SH-SY5Y (cell line): ENCODE measurements around the gene PCIF1.

Experiments used
- GATA2 ChIP-seq: IDR thresholded peaks from 2 replicates; pipeline ENCODE4 v1.6.1; 2011; ENCODE audit warnings: mild to moderate bottlenecking, low read depth, low read length
- GATA3 ChIP-seq: IDR thresholded peaks from 2 replicates; pipeline ENCODE4 v1.6.1; 2011; ENCODE audit warnings: low read depth, mild to moderate bottlenecking, low read length, moderate library complexity

Gene PCIF1

DNA sequence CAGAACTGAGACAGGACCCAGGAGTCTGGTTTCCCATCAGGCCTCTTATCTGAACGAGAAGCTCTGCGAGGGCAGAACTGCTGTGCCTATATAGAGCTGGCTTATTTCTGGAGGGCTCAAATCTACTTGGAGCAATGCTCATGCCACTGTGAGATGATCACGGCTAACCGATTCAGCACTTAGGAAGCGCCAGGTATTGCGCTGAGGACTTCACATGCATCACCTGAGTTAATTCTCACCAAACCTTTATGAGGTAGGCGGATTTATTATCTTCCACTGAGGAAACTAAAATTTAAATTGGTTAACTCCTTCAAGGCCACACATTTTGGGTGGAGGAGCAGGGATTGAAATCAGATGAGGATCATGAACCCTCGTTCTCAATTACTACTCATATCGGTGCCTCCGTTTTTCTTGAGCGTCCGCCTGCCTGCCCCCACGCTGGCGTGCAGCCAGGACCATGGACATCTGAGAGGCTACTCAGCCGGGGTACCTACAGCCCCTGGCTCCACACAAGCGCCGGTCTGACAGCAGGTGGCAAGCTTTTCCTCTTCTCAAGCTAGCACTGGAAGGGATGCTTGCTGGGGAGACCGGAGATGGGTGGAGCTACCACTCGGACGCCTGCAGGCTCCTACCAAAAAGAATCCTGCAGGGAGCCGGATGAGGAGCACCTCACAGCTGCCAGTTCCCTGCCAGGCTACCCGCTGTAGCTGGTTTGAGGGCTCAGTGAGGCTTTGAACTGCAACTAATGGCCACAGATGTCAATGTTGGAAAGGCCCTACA, 1.0 kb upstream of the PCIF1 start:
- TF ChIP-seq GATA2 (no peak), GATA3 (no peak)

DNA sequence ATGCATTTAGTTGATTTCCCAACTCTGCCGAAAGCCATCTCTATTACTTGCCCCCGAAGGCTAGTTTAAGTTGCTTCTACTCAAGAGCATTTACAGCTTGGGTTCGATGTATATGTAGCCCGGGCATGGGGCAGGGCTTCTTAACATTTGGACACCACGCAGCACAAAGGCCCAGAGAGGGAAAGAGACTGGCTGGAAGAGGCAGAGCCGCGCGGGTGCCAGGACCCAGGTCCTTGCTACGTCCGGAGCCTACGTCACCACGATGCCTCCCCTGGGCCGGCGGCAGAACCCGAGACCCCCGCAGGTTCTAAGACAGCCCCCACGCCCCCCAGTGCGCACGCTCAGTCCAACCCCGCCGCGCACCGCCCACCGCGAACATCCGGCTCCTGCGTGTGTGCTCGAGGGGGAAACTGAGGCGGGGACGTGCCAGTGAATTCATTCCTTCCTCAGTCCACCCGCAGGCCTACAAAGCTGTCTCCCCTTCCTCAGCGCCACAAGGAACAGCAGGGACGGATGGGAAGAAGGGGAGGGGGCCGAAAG, 367 bp upstream of the PCIF1 start:
- no peak for TF ChIP-seq GATA2
- TF ChIP-seq GATA3, result no peak

DNA sequence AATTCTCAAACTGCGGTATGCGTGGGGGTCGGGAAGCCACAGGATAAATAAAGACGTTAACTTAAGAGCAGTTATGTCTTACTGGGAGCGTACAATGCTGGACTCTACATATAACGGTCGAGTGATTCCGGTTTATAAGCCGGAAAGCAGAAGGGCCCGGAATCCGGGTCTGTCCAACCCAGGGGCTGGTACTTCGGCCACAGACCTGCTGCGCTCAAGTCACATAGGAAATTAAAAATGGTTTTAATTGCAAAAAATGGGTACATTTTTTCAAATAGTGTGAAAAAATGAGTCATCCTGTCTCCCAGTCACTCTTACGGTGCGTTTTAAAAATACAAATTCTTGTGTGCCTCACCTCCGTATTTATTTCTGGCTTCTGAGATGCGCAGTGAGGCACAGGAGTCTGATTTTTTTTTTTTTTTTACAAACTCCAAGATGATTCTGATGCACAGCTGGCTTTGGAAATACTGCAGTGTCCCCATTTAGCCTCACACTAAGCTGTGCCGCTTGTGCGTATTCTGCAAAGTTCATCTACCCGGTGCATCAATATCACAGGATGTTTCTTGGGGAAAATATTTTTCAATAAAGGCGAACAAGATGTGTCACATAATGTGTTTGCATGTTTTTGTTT, 1.0 kb downstream of the PCIF1 start:
- TF ChIP-seq GATA2 (no peak), GATA3 (no peak)

DNA sequence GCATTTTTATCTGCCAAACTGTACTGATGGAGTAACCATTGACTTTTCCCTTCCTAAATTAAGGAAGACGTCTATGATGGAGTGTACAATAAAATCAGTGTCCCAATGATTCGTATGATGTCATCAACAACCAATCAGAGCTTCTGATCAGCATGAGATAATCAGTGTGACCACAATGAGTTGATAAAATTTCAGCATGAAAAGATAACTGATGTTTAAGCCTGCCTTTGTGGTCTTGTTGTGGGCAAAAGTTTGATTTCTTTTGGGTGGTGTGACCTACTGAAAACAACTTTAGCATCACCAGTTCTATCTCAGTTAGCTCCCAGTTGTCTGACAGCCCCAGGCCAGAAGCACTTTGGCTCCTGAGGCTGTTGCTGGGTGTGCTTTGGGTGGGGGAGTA, 3.3 kb downstream of the PCIF1 start:
- no peak for TF ChIP-seq GATA3
- no peak for TF ChIP-seq GATA2

DNA sequence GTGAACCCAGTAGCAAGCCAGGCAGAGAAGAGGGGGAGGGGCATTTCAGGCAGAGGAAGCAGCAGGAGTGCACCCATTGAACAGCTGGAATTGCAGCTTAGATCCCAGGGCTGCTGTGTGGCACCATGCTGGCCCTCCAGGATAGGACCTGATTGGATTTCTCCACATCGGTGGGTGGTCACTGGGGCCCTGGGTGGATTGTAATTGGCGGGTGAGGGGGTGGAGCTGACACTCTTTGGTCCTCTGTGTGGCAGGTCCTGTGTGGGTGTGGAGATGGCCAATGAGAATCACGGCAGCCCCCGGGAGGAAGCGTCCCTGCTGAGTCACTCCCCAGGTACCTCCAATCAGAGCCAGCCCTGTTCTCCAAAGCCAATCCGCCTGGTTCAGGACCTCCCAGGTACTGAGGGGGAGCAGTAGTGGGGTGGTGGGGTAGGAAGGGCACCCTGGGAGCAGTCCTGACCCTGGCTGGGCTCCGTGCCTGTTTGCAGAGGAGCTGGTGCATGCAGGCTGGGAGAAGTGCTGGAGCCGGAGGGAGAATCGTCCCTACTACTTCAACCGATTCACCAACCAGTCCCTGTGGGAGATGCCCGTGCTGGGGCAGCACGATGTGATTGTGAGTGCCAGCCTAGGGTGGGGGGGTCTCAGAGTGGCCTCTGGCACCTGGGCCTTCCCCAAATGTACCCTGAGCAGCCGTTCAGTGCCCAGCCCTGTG, 4.4 kb downstream of the PCIF1 start:
- TF ChIP-seq GATA3, result no peak

DNA sequence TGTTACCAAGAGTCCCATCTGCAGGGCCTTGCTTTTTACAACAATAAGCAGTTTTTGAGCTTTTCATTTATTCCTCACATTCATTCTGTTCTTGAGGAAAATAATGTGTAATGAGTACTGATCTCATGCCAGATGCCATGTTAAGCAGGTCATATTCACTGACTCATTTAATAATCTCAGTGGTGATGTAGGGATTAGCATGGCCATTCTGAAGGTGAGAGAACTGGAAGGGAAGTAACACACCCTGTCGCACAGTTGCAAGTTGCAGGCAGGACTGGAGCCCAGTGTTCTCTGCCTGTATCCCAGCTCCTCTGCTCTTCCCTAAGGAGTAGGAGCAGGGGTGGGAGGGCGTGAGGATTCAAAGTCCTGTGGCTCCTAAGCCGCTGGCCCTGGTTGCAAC, 5.6 kb downstream of the PCIF1 start:
- TF ChIP-seq GATA2, result no peak
- no peak for TF ChIP-seq GATA3

DNA sequence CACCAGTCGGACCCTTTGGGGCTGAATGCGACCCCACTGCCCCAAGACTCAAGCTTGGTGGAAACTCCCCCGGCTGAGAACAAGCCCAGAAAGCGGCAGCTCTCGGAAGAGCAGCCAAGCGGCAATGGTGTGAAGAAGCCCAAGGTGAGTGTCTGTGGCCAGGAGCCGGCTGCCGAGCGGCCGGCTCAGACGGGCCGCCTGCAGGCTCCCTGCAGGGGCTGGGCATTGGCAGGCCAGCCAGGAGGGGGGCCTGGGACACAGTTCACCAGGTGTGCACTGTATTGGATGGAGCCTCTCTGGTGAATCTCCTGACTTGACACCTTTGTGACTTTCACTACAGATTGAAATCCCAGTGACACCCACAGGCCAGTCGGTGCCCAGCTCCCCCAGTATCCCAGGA, 6.0 kb downstream of the PCIF1 start:
- TF ChIP-seq GATA3 (no peak), GATA2 (no peak)

DNA sequence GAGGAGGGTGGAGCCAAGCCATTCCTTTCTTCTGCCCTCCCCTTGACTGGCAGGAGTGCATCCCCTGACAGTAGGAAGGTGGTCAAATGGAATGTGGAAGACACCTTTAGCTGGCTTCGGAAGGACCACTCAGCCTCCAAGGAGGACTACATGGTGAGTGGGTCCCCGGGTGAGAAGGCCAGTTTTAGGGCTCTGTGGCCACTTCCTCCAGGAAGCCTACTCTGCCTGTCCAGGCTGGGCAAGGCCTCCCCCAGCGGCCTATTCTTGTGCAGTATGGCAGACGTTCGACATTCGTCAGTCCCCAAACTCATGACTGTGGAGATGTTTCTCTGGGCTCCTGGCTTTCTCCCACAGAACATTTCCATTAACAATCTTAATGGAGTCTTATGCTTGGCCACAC, 9.1 kb downstream of the PCIF1 start:
- TF ChIP-seq GATA2 (no peak), GATA3 (no peak)

DNA sequence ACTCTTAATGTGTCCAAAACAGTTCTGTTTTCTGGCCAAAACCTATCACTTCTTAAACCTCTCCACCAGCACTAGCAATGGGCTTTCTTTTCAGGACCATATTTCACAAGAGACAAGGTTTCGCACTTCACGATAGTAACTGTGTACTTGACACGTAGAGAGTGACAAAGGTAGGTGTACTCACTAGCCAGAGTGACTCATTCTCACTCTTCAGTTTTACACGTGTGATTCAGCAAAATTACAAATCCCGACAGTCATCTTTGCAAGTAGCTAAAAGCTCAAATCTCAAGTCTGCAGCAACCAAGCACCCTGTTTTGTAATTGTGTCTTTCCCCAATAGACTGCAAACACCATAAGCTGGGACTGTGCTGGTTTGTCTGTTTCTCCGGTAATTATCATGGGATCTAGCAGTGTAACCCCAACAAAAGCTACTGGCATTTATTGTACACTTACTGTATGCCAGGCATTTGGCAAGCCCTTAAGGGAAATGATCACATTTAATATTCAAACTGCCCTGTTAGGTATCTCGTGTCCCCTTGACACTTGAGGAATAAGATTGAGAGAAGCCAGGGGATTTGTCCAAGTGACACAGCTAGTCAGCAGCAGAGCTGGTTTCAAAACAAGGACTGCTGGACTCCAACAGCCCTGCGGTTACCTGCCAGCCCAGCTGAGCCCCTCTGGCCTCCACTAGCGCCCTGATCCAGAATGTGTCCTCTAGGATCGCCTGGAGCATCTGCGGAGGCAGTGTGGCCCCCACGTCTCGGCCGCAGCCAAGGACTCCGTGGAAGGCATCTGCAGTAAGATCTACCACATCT, 9.9 kb downstream of the PCIF1 start:
- TF ChIP-seq GATA2 (no peak), GATA3 (no peak)

DNA sequence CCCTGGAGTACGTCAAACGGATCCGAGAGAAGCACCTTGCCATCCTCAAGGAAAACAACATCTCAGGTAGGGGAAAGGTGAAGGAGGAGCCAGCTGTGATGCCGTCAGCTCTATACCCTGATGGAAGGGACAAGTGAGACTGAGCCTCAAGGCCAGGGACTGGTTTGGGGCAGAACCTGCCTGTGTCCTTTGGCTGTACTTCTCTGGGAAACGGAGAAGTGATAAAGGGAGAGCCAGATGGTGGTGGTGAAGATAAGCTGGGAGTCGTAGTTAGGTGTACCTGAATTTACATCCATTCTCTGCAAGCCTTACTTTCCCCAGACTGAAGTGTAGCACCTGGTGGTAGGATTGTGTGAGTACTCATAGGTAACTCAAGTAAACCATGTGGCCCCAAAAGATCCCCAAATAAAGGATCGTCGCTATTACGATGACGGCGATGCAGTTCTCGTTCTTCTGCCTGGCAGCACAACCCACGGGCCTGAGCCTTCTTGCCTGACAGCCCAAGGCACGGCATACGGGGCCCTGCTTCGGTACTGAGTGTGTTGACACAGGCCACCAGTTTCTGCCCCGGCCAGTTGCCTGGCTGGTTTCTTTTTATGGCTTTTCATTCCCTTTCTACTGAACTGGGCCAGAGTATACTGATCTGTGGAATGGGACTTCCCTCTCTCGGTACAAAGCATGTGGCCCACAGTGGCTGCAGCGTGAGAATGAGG, 10.6 kb downstream of the PCIF1 start:
- TF ChIP-seq GATA3 (no peak), GATA2 (no peak)

DNA sequence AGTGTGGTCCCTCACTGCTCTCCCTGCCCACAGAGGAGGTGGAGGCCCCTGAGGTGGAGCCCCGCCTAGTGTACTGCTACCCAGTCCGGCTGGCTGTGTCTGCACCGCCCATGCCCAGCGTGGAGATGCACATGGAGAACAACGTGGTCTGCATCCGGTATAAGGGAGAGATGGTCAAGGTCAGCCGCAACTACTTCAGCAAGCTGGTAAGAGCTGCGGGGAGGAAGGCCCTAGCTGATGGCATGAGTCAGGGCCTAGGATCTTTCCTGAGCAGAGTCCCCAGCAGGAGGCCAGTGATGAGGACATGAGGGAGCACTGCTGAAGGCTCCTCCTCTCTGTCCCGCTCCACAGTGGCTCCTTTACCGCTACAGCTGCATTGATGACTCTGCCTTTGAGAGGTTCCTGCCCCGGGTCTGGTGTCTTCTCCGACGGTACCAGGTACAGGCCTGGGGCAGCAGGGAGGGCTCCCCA, 11.2 kb downstream of the PCIF1 start:
- no peak for TF ChIP-seq GATA2
- no peak for TF ChIP-seq GATA3

DNA sequence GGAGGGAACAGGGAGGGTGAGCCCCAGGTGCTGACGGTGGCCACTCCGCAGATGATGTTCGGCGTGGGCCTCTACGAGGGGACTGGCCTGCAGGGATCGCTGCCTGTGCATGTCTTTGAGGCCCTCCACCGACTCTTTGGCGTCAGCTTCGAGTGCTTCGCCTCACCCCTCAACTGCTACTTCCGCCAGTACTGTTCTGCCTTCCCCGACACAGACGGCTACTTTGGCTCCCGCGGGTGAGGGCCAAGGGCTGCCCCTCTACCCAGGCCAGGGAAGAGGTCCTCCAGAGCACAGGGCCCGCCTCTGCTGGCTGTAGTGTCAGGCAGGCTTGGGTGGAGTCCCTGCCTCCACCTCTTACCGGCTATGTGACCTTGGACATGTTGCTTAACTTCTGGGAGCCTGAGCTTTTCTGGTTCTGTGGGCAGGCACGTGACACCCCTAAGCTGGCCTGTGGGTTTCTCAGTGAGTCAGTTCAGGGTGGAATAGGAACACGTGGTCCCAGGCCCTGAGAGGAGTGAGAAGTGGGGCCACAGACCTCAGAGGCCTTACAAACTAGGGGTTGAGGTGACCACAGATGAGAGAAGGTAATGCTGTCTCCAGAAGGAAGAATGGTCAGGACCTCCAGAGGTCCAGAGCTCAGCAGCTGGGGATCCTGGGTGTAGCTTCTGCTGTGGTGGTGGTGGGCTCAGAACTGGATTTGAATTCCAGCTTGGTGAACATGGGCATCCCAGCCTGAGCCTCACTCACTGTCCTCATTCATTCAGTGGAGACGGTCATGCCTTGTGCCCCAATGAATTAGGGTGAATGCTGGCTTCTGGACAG, 11.9 kb downstream of the PCIF1 start:
- TF ChIP-seq GATA3, result no peak
- TF ChIP-seq GATA2, result no peak
